H9 (cell line): ENCODE measurements around the gene P3H2. TPM values are rescaled to one million over a fixed set of nuclear protein-coding genes. Genes with fewer than 3 reads are reported as not detected.

Source experiments
- DNase-seq: peaks from one replicate; pipeline ENCODE4 v3.0.0-alpha.2; 2017
- H2AFZ ChIP-seq: one replicate; pipeline ENCODE4 v1.6.1; 2013; ENCODE audit warnings: mild to moderate bottlenecking, low read length, control low read depth, moderate library complexity
- H2AK5ac ChIP-seq: 2 replicates; pipeline ENCODE4 v1.6.1; 2013; ENCODE audit warnings: low read length, control low read depth, mixed read lengths; ENCODE audit not compliant: insufficient read length
- H2BK120ac ChIP-seq: one replicate; pipeline ENCODE4 v1.6.1; 2013; ENCODE audit warnings: low read depth, mild to moderate bottlenecking, low read length, control low read depth, inconsistent platforms; ENCODE audit not compliant: poor library complexity, severe bottlenecking
- H2BK12ac ChIP-seq: 2 replicates; pipeline ENCODE4 v1.6.1; 2013; ENCODE audit warnings: low read length, control low read depth, mixed read lengths, low read depth; ENCODE audit not compliant: insufficient read length
- H2BK15ac ChIP-seq: 2 replicates; pipeline ENCODE4 v1.6.1; 2013; ENCODE audit warnings: low read depth, low read length, control low read depth
- H2BK20ac ChIP-seq: one replicate; pipeline ENCODE4 v1.6.1; 2013; ENCODE audit warnings: low read depth, mild to moderate bottlenecking, low read length, control low read depth, inconsistent platforms; ENCODE audit not compliant: poor library complexity, severe bottlenecking
- H2BK5ac ChIP-seq: 2 replicates; pipeline ENCODE4 v1.6.1; 2013; ENCODE audit warnings: low read length, control low read depth, mixed read lengths; ENCODE audit not compliant: insufficient read length
- H3K14ac ChIP-seq: 2 replicates; pipeline ENCODE4 v1.6.1; 2013; ENCODE audit warnings: low read length, control low read depth; ENCODE audit not compliant: insufficient read depth
- H3K18ac ChIP-seq: 2 replicates; pipeline ENCODE4 v1.6.1; 2013; ENCODE audit warnings: low read depth, mild to moderate bottlenecking, mixed read lengths, low read length, control low read depth; ENCODE audit not compliant: insufficient read length
- H3K23ac ChIP-seq: 2 replicates; pipeline ENCODE4 v1.6.1; 2013; ENCODE audit warnings: low read length, control low read depth, mixed read lengths, low read depth; ENCODE audit not compliant: insufficient read length
- H3K23me2 ChIP-seq: 2 replicates; pipeline ENCODE4 v1.6.1; 2013; ENCODE audit warnings: low read depth, mild to moderate bottlenecking, mixed read lengths, low read length, control low read depth; ENCODE audit not compliant: insufficient read length, poor library complexity, severe bottlenecking
- H3K27ac ChIP-seq: 2 replicates; pipeline ENCODE4 v1.5.1; 2013; ENCODE audit warnings: low read length, control low read depth, mixed read lengths, low read depth; ENCODE audit not compliant: insufficient read length
- H3K27me3 ChIP-seq: 2 replicates; pipeline ENCODE4 v1.6.1; 2013; ENCODE audit warnings: low read length, control low read depth, inconsistent platforms; ENCODE audit not compliant: insufficient read depth
- H3K4ac ChIP-seq: 2 replicates; pipeline ENCODE4 v1.6.1; 2013; ENCODE audit warnings: low read depth, mild to moderate bottlenecking, control low read depth, inconsistent platforms, low read length, moderate library complexity
- H3K4me1 ChIP-seq: 2 replicates; pipeline ENCODE4 v1.6.1; 2013; ENCODE audit warnings: low read length, control low read depth, inconsistent platforms; ENCODE audit not compliant: insufficient read depth
- H3K4me2 ChIP-seq: 2 replicates; pipeline ENCODE4 v1.6.1; 2013; ENCODE audit warnings: low read length, control low read depth, mixed read lengths; ENCODE audit not compliant: insufficient read length, insufficient read depth
- H3K56ac ChIP-seq: 2 replicates; pipeline ENCODE4 v1.6.1; 2013; ENCODE audit warnings: low read depth, mild to moderate bottlenecking, mixed read lengths, low read length, control low read depth; ENCODE audit not compliant: insufficient read length
- H3K79me1 ChIP-seq: 2 replicates; pipeline ENCODE4 v1.6.1; 2013; ENCODE audit warnings: low read depth, mild to moderate bottlenecking, moderate library complexity, low read length, control low read depth, inconsistent platforms; ENCODE audit not compliant: insufficient read depth, poor library complexity, severe bottlenecking
- H3K79me2 ChIP-seq: 2 replicates; pipeline ENCODE4 v1.6.1; 2013; ENCODE audit warnings: low read length, control low read depth, inconsistent platforms; ENCODE audit not compliant: insufficient read depth
- H3K9ac ChIP-seq: 2 replicates; pipeline ENCODE4 v1.6.1; 2013; ENCODE audit warnings: low read length, control low read depth, mixed read lengths; ENCODE audit not compliant: insufficient read length; ENCODE audit errors: extremely low read depth
- H3K9me3 ChIP-seq: one replicate; pipeline ENCODE4 v1.6.1; 2013; ENCODE audit warnings: low read depth, low read length, inconsistent platforms; ENCODE audit not compliant: control insufficient read depth
- H3T11ph ChIP-seq: one replicate; pipeline ENCODE4 v1.6.1; 2013; ENCODE audit warnings: mild to moderate bottlenecking, low read length, control low read depth, inconsistent platforms
- H4K20me1 ChIP-seq: one replicate; pipeline ENCODE4 v1.6.1; 2013; ENCODE audit not compliant: control insufficient read depth, insufficient read length, insufficient read depth
- H4K5ac ChIP-seq: 2 replicates; pipeline ENCODE4 v1.6.1; 2013; ENCODE audit warnings: low read depth, mild to moderate bottlenecking, mixed read lengths, low read length, control low read depth; ENCODE audit not compliant: insufficient read length
- H4K8ac ChIP-seq: replicated peaks from 2 replicates; pipeline ENCODE4 v1.6.1; 2013; ENCODE audit warnings: low read length, control low read depth, mixed read lengths, low read depth; ENCODE audit not compliant: insufficient read length
- H4K91ac ChIP-seq: 2 replicates; pipeline ENCODE4 v1.6.1; 2013; ENCODE audit warnings: low read depth, mild to moderate bottlenecking, moderate library complexity, mixed read lengths, low read length, control low read depth; ENCODE audit not compliant: insufficient read length
- H3K27ac Mint-ChIP-seq, 3 experiments: 2 replicates in 2 of 3; 3 replicates in 1 of 3; pipeline ENCODE4 v1.8.0; 2020 to 2021; ENCODE audit warnings: mixed read lengths in 3 of 3, mild to moderate bottlenecking in 1 of 3, moderate library complexity in 1 of 3
- H3K27me3 Mint-ChIP-seq: 2 replicates; pipeline ENCODE4 v1.8.0; 2021; ENCODE audit warnings: low read depth, mild to moderate bottlenecking, moderate library complexity, mixed read lengths
- H3K36me3 Mint-ChIP-seq, 3 experiments: 2 replicates in 2 of 3; 3 replicates in 1 of 3; pipeline ENCODE4 v1.8.0; 2020 to 2021; ENCODE audit warnings: low read depth in 3 of 3, mixed read lengths in 3 of 3; ENCODE audit not compliant: insufficient read depth in 1 of 3
- H3K4me1 Mint-ChIP-seq, 2 experiments: 2 replicates each; pipeline ENCODE4 v1.8.0; 2020; ENCODE audit warnings: mixed read lengths in 2 of 2
- H3K4me3 Mint-ChIP-seq, 2 experiments: 2 replicates in 1 of 2; 3 replicates in 1 of 2; pipeline ENCODE4 v1.8.0; 2020 to 2021; ENCODE audit warnings: mild to moderate bottlenecking in 2 of 2, mixed read lengths in 2 of 2, moderate library complexity in 1 of 2
- H3K9me3 Mint-ChIP-seq, 2 experiments: 2 replicates in 1 of 2; 3 replicates in 1 of 2; pipeline ENCODE4 v1.8.0; 2020; ENCODE audit warnings: mild to moderate bottlenecking in 2 of 2, mixed read lengths in 2 of 2, moderate library complexity in 1 of 2
- CTCF ChIP-seq: fragments of 200-600 bp; sonication (generic); conservative IDR thresholded peaks from 3 replicates; pipeline ENCODE4 v1.8.0; 2021; ENCODE audit warnings: antibody characterized with exemption, mild to moderate bottlenecking
- WGBS: extraction: QIAGEN DNeasy Blood & Tissue Kit; methylation state at CpG from one replicate; pipeline ENCODE4 v1.1.7; 2013; ENCODE audit warnings: missing lambda C conversion rate, low lambda C conversion rate, mixed read lengths; ENCODE audit not compliant: insufficient read length; ENCODE audit errors: extremely low coverage; 5-methylcytosine and 5-hydroxymethylcytosine counted together
- total RNA-seq: library from RNA; stranded (reverse); gene quantifications from 2 replicates; pipeline ENCODE4 v1.2.1, GENCODE V29; 2021

The P3H2 gene
- total RNA-seq, 1 experiment from 2014 or later = 41.5 TPM

- Histone ChIP-seq H2BK20ac (no peak overlapping the region), H4K20me1 (no peaks in the 10 kb centered on the region), H3K9me3 (no peaks in the 10 kb centered on the region), H2BK15ac (no peak overlapping the region), H3K79me2 (no peaks in the 10 kb centered on the region), H2AK5ac (no peak overlapping the region), H3K18ac (no peak overlapping the region), H3K9ac (no peak overlapping the region), H3K4ac (no peak overlapping the region), H3K23ac (no peak overlapping the region), H2BK120ac (no peak overlapping the region), H3K27ac (no peak overlapping the region), H4K8ac (no peak overlapping the region), H4K91ac (no peak overlapping the region), H3K4me1 (peaks cover 3% of the 10 kb centered on the region; the same call in 1 of the 2 replicates), H3K4me2 (no peak overlapping the region), H2AFZ (no peak overlapping the region), H3T11ph (no peak overlapping the region), H3K79me1 (no peaks in the 10 kb centered on the region), H4K5ac (no peak overlapping the region), H3K56ac (no peak overlapping the region), H2BK5ac (no peak overlapping the region), H3K27me3 (no peaks in the 10 kb centered on the region), H2BK12ac (no peak overlapping the region), H3K14ac (no peak overlapping the region), H3K23me2 (no peaks in the 10 kb centered on the region)
- TF ChIP-seq CTCF = no peak
- no peak for DNase-seq
- Mint-ChIP-seq H3K4me1 (peaks cover 48 to 50% of the 10 kb centered on the region in 2 experiments), H3K27ac (peak overlapping the region in 2 of 3 experiments; percentile 32 to 70; a peak in 3 of 7 replicates), H3K4me3 (no peak overlapping the region; a peak in 1 of 5 replicates), H3K27me3 (no peaks in the 10 kb centered on the region), H3K9me3 (no peaks in the 10 kb centered on the region; a peak in 1 of 5 replicates), H3K36me3 (peaks cover 0 to 4% (median 3%) of the 10 kb centered on the region in 3 experiments; a peak in 3 of 7 replicates)
- WGBS = no CpG with 5 or more reads among the region's 1 CpG
Observed at GRCh38 chr3:190031887-190032752, 88.6 kb downstream of the P3H2 start.
